ENCODE data around the gene HSPBP1. TPM values are rescaled to one million over a fixed set of nuclear protein-coding genes. Genes with fewer than 3 reads are reported as not detected.
"Not testable (repeated sequence)": the region's sequence is repeated elsewhere in the genome, so short reads cannot be mapped to it uniquely, and the experiment has no call there.

The HSPBP1 gene
- total RNA-seq, 1 donor from 2014 or later: 28.6 TPM

DNA sequence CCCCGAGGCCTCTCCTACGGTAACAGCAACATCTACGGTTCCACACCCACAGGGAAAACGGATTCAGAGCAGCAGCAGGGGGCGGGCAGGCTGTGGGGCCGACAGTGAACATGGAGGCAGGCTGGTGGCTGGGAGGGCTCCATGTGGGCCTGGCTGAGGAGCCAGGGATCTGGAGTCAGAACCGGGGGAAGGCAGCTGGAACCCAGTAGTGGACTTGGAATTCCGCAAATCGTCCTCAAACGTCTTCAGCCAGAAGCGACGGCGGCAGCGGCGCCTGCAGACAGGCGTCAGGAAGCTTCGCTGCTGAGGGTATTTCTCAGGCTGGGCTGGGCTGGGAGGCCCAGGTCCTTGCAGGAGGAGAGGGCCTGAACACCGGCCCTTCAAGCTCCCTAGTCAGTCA, 53.1 kb downstream of the HSPBP1 start:
- ATAC-seq: no peak
- intact Hi-C loops (cut with micrococcal nuclease): no loop called here
- no peak for DNase-seq

DNA sequence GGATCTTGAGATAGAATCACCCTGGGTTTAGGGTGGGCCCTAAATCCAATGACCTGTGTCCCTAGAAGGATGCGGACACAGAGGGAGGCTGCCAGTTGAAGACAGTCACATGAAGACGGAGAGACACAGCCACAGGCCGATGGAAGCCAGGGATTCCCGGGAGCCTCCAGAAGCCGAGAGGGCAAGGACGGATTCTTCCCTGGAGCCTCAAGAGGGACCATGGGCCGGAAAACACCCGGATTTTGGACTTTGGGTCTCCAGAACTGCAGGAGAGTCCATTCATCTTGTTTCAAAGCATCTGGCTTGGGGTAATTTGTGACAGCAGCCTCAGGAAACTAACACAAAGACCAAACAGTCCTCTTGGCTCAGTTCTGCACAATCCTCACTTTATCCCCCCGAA, 53.6 kb downstream of the HSPBP1 start:
- ATAC-seq: no peak
- intact Hi-C loops (cut with micrococcal nuclease): no loop called here
- no peak for DNase-seq

DNA sequence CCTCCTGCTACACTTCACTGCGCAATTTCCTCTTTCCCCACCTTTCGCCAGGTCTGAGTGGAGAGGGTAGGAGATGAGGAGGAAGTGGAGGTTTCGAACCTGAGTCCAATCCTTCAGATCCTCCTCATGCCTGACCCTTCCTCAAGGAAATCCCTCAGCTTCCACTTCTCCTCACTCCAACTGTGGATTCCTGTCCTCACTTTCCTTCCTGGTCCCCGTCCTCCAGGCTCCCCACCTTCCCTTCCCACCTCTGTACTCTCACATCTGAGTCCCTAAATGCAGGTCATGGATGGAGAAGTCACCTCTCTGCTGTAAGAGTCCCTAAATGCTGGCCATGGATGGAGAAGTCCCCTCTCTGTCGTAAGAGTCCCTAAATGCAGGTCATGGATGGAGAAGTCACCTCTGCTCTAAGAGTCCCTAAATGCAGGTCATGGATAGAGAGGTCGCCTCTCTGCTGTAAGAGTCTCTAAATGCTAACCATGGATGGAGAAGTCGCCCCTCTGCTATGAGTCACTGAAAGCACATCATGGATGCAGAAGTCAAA, 54.4 kb downstream of the HSPBP1 start:
- no peak for DNase-seq
- no peak for ATAC-seq
- intact Hi-C loops (cut with micrococcal nuclease): no loop called here

DNA sequence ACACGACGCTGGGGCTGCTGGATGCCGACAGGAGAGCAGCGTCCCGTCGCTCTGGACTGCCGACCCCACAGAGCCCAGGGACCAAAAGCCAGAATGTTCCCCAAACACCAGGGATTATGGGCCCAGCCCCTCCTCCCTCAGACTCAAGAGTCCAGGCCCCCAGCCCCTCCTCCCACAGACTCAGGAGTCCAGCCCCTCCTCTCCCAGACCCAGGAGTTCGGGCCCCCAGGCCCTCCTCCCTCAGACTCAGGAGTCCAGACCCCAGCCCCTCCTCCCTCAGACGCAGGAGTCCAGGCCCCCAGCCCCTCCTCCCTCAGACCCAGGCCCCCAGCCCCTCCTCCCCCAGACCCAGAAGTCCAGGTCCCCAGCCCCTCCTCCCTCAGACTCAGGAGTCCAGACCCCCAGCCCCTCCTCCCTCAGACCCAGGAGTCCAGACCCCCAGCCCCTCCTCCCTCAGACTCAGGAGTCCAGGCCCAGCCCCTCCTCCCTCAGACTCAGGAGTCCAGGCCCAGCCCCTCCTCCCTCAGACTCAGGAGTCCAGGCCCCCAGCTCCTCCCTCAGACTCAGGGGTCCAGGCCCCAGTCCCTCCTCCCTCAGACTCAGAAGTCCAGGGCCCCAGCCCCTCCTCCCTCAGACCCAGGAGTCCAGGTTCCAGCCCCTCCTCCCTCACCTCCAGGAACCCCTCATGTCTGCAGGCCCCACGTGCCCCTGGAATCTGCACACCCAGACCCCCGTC, 55.1 kb downstream of the HSPBP1 start:
- intact Hi-C loops (cut with micrococcal nuclease); DNase-seq; ATAC-seq: not testable (repeated sequence)

DNA sequence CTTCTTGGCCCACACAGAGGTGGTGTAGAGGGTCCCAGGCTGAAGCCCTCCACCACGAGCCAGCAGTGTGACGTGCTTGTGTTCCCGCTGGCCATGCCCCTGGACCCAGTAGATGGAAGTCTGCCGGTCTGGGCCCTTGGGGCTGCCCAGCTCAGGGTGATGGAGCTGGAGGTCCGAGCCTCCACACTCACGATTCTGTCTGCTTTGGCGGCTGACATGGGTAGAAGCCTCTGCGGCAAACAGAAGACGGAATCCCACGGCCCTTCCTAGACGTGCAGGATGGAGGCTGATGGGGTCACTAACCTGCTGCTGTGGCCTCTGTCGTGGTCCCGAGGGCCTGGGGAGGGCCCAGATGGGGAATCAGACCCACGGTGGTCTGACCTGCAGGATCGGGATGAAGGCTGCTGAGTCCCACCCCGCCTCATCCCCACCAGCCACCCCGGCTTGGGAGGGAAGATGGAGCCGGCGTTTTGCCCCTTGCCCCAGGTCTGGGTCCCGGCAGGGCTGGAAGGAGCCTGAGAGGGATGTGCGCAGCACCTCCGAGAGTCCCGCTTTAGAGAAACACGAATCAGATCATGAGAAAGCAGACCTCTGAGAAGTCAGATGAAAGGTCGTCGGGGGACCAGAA, 55.8 kb downstream of the HSPBP1 start:
- DNase-seq (no peak), ATAC-seq (no peak)
- intact Hi-C loops (cut with micrococcal nuclease): no loop called here

DNA sequence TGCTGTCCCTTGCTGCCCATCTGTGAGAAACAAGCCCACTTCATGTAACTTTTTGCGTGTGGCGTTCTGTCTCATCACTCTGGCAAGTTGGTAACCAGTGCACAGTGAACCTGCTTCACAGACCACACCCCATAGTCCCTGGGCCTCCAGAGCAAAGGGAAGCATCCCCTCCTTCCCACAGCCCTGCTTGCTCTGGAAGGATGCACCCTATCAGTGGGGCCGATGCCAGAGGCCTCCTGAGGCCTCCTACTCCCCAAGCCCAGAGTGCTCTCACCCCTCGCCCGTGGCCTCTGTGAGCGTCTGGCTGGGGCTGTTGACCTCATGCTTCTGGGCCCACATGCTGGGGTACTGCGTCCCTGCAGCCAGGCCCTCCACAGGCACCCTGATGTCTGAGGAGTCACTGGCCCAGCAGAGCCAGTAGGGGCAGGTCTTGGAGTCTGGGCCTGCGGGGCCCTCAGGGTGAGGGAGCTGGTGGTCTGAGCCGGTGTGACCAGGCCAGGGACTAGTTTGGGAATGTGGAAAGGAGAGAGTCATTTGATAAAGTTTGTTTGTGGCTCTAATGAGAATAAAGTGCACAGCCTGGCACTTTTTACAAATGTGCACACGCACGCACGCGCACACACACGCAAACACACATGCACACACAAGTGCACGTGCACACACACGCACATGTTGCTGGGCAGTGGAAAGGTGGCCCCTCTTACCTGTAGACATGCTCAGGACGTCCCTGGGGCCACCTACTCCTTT, 56.4 kb downstream of the HSPBP1 start:
- DNase-seq (no peak), ATAC-seq (no peak)
- intact Hi-C loops (cut with micrococcal nuclease): no loop called here

DNA sequence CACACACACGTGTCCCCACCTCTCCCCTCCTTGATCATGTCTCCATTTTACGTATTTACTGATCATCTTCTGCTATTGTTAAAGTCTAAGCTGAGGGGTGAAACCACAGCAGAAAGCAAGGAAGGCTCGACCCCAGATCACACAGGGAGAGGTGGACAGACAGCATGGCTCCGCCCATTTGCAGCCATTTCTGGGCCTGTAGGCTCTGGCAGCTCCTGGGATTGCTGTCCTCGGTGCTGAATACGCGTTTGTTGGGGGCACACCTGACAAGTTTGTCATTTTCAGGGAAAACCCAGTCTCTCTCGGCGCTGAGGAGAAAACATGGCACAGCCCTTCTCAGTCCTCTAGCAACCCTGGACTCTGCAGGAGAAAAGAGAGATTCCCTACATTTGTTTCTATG, 59.4 kb downstream of the HSPBP1 start:
- DNase-seq (no peak), ATAC-seq (no peak)
- intact Hi-C loops (cut with micrococcal nuclease): no loop called here

DNA sequence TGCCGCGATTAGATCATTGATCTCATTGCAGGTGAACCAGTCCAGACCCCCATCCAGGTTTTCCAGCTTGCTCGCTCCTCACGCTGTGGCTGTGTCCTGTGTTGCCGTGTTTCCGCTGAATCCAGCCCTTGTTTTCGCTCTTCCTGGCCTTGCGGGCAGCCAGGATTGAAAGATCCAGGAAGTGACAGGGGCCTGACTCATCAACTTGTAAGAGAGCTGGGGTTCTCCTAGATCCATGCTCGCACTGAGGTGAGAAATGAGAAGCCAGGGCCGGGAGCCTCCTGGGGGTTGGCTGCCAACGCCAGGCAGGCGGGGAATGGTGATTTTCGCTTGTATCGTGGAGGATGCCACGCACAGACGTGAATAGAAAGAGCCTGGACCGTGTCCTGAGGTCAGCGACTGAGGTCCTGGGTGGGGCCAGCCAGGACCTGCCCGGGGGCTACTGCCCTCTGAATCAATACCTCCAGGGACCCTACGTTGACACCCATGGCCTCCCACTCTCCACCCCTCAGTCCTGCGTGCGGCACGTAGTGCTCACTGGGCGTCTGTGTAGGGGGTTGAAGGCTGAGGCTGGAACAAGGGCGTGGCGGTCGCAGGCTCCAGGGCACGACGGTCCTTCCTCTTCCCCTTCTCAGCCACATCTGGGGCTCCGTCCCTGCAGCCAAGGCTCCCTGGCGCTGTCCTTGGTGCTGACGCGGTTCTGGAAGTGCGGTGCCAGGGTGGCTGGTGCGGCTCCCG, 63.3 kb downstream of the HSPBP1 start:
- peak; percentile 88 for DNase-seq
- intact Hi-C loops (cut with micrococcal nuclease): no loop called here
- ATAC-seq: peak; percentile 92

DNA sequence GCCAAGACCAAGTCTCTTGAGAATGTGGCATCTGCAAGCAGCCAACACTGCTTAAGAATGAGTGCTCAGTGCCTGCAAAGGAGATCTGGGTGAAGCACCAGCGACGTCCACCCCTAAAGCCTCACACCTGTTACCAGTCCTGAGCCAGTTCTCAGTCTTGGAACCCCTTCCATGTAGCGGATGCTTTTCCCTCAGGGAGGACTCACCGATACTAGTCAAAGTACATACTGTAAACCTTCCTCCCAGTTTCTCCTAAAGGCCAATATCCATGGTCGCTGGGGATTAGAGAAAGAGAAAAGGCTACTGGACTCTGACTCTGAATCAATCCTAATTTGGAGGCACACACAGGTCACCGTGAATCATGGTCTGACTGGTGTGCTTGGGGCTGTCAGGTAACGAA, 66.4 kb downstream of the HSPBP1 start:
- no peak for ATAC-seq
- intact Hi-C loops (cut with micrococcal nuclease): no loop called here
- no peak for DNase-seq

DNA sequence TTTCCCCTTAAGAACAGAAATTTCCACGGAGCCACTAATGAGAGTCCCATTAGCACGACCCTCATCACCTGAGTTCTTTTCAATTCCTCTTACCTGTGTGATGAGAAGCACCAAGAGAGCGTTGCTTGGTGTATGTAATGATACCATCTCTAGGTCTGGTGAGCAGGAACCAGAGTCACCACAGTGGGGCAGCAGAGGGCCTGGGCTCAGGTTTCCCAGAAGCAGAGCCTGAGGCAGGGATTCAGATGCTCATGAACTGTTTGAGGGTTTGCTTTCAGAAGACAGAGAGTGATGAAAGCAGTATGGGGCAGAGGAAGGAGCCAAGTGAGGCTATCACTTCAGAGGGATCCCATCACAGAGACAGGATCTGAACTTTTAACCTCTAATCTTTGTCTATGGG, 67.5 kb downstream of the HSPBP1 start:
- no peak for DNase-seq
- no peak for ATAC-seq
- intact Hi-C loops (cut with micrococcal nuclease): no loop called here

Small RNA genes lying within 50 kb of the gene (microRNA-seq; reads per million reads assigned to microRNA genes)
- not detected for gene MIR6802 (ENCODE audit: borderline number of aligned reads)
- gene MIR6803 (ENCODE audit: borderline number of aligned reads): not detected
- not detected for gene MIR6804 (ENCODE audit: borderline number of aligned reads)

Other genes with a start within 250 kb of the HSPBP1 start
- gene GP6, start 241.8 kb downstream of the HSPBP1 start, total RNA-seq: not detected
- 52.0 TPM for gene RDH13, start 217.0 kb downstream of the HSPBP1 start, total RNA-seq
- 2.7 TPM for gene EPS8L1, start 204.2 kb downstream of the HSPBP1 start, total RNA-seq
- gene PPP1R12C, start 162.5 kb downstream of the HSPBP1 start, total RNA-seq: 141 TPM
- 50.2 TPM for gene TNNT1, start 130.9 kb downstream of the HSPBP1 start, total RNA-seq
- 5,071 TPM for gene TNNI3, start 122.4 kb downstream of the HSPBP1 start, total RNA-seq
- gene DNAAF3, start 113.5 kb downstream of the HSPBP1 start, total RNA-seq: 0.87 TPM
- gene SYT5, start 99.8 kb downstream of the HSPBP1 start, total RNA-seq: not detected
- 0.47 TPM for gene PTPRH, start 70.6 kb downstream of the HSPBP1 start, total RNA-seq
- gene TMEM86B, start 51.3 kb downstream of the HSPBP1 start, total RNA-seq: 1.9 TPM
- gene PPP6R1, start 21.1 kb downstream of the HSPBP1 start, total RNA-seq: 39.2 TPM
- gene BRSK1, start 3.9 kb upstream of the HSPBP1 start, total RNA-seq: 1.9 TPM
- gene TMEM150B, start 45.2 kb upstream of the HSPBP1 start, total RNA-seq: 1.2 TPM
- 7.2 TPM for gene KMT5C, start 59.8 kb upstream of the HSPBP1 start, total RNA-seq
- not detected for gene COX6B2, start 74.6 kb upstream of the HSPBP1 start, total RNA-seq
- gene GARIN5B, start 83.2 kb upstream of the HSPBP1 start, total RNA-seq: not detected
- not detected for gene IL11, start 90.4 kb upstream of the HSPBP1 start, total RNA-seq
- gene TMEM190, start 96.7 kb upstream of the HSPBP1 start, total RNA-seq: not detected
- gene TMEM238, start 104.2 kb upstream of the HSPBP1 start, total RNA-seq: 0.25 TPM
- 557 TPM for gene RPL28, start 105.8 kb upstream of the HSPBP1 start, total RNA-seq
- gene UBE2S, start 127.7 kb upstream of the HSPBP1 start, total RNA-seq: 24.5 TPM
- gene SHISA7, start 163.2 kb upstream of the HSPBP1 start, total RNA-seq: not detected
- 58.5 TPM for gene ISOC2, start 181.5 kb upstream of the HSPBP1 start, total RNA-seq
- gene C19orf85, start 184.6 kb upstream of the HSPBP1 start, total RNA-seq: not detected
- 6.4 TPM for gene ZNF628, start 196.5 kb upstream of the HSPBP1 start, total RNA-seq
- gene NAT14, start 205.1 kb upstream of the HSPBP1 start, total RNA-seq: 6.0 TPM
- 2.7 TPM for gene SSC5D, start 208.3 kb upstream of the HSPBP1 start, total RNA-seq